IMR-90 (cell line): ENCODE results near the gene PRICKLE2. TPM values are rescaled to one million over a fixed set of nuclear protein-coding genes. Genes with fewer than 3 reads are reported as not detected.

ENCODE experiments used
- ATAC-seq: fragments of 200-7000 bp; cut with Tn5 transposase; 2 replicates; pipeline ENCODE4 v1.9.1; 2020; ENCODE audit warnings: low read depth, mild to moderate bottlenecking, moderate library complexity
- BruUV-seq: library from RNA; stranded (reverse); fragments of 400-500 nt; replicated peaks from 2 replicates; lab custom pipeline; 2021; lab: Mats Ljungman, UMichigan
- CTCF ChIA-PET: fragments of 300-600 bp; formaldehyde crosslinking; extraction: SDS; loops from one replicate; lab custom pipeline; 2021; ENCODE audit warnings: antibody characterized with exemption; lab: Yijun Ruan, JAX
- POLR2A ChIA-PET: fragments of 300-600 bp; sonication (Branson Sonifier 250); formaldehyde crosslinking; loops from one replicate; lab custom pipeline; 2022; ENCODE audit warnings: antibody characterized with exemption; ENCODE audit not compliant: unreplicated experiment; lab: Charles Lee
- DNase-seq: peaks from one replicate; pipeline ENCODE4 v3.0.0; 2013
- H2AFZ ChIP-seq: replicated peaks from 2 replicates; pipeline ENCODE3; 2013; ENCODE audit warnings: low read length, mild to moderate bottlenecking; ENCODE audit not compliant: poor library complexity
- H2AK5ac ChIP-seq: 2 replicates; pipeline ENCODE4 v1.6.1; 2013; ENCODE audit warnings: low read depth, low read length, inconsistent platforms
- H2AK9ac ChIP-seq: replicated peaks from 2 replicates; pipeline ENCODE3; 2013; ENCODE audit warnings: mild to moderate bottlenecking, low read depth, low read length, moderate library complexity; ENCODE audit not compliant: poor library complexity
- H2BK120ac ChIP-seq: 2 replicates; pipeline ENCODE4 v1.6.1; 2013; ENCODE audit warnings: low read depth, low read length, inconsistent platforms
- H2BK15ac ChIP-seq: 3 replicates; pipeline ENCODE4 v1.6.1; 2013; ENCODE audit warnings: low read depth, low read length, inconsistent platforms
- H2BK20ac ChIP-seq: 2 replicates; pipeline ENCODE4 v1.6.1; 2013; ENCODE audit warnings: low read depth, mild to moderate bottlenecking, inconsistent platforms, low read length, moderate library complexity
- H2BK5ac ChIP-seq: 2 replicates; pipeline ENCODE4 v1.6.1; 2013; ENCODE audit warnings: mild to moderate bottlenecking, low read depth, low read length, inconsistent platforms; ENCODE audit not compliant: poor library complexity, severe bottlenecking
- H3K14ac ChIP-seq: replicated peaks from 2 replicates; pipeline ENCODE4 v1.6.1; 2013; ENCODE audit warnings: low read depth, low read length, inconsistent platforms
- H3K18ac ChIP-seq: 2 replicates; pipeline ENCODE4 v1.6.1; 2013; ENCODE audit warnings: low read depth, low read length, control low read depth
- H3K23ac ChIP-seq: 2 replicates; pipeline ENCODE4 v1.6.1; 2013; ENCODE audit warnings: low read depth, low read length, inconsistent platforms
- H3K27ac ChIP-seq: 2 replicates; pipeline ENCODE4 v1.5.1; 2013; ENCODE audit warnings: mild to moderate bottlenecking, control low read depth, low read length; ENCODE audit not compliant: insufficient read depth
- H3K27me3 ChIP-seq: 2 replicates; pipeline ENCODE4 v1.6.1; 2013; ENCODE audit warnings: low read length; ENCODE audit not compliant: control insufficient read depth, insufficient read depth
- H3K36me3 ChIP-seq: 2 replicates; pipeline ENCODE4 v1.6.1; 2013; ENCODE audit warnings: low read length, mixed read lengths; ENCODE audit not compliant: control insufficient read depth, insufficient read depth
- H3K4ac ChIP-seq: 2 replicates; pipeline ENCODE4 v1.6.1; 2013; ENCODE audit warnings: low read depth, low read length, inconsistent platforms
- H3K4me1 ChIP-seq: 2 replicates; pipeline ENCODE4 v1.6.1; 2013; ENCODE audit warnings: low read length, mixed read lengths; ENCODE audit not compliant: control insufficient read depth, insufficient read depth
- H3K4me2 ChIP-seq: 2 replicates; pipeline ENCODE4 v1.6.1; 2013; ENCODE audit warnings: low read depth, mild to moderate bottlenecking, control low read depth, low read length, moderate library complexity
- H3K4me3 ChIP-seq: 2 replicates; pipeline ENCODE4 v1.5.1; 2013; ENCODE audit warnings: low read depth, mild to moderate bottlenecking, control low read depth, low read length, moderate library complexity; ENCODE audit not compliant: insufficient read depth
- H3K56ac ChIP-seq: 2 replicates; pipeline ENCODE4 v1.6.1; 2013; ENCODE audit warnings: low read length, inconsistent platforms; ENCODE audit not compliant: insufficient read depth; ENCODE audit errors: extremely low read depth
- H3K79me1 ChIP-seq, 2 experiments: 2 replicates each; pipeline ENCODE4 v1.6.1; 2013; ENCODE audit warnings: low read length in 2 of 2, inconsistent platforms in 1 of 2, low read depth in 1 of 2
- H3K9ac ChIP-seq: 2 replicates; pipeline ENCODE4 v1.6.1; 2013; ENCODE audit warnings: low read depth, low read length, control low read depth
- H3K9me1 ChIP-seq: 2 replicates; pipeline ENCODE4 v1.6.1; 2013; ENCODE audit warnings: low read length, inconsistent platforms; ENCODE audit not compliant: insufficient read depth
- H3K9me3 ChIP-seq: 2 replicates; pipeline ENCODE4 v1.6.1; 2013; ENCODE audit warnings: low read length; ENCODE audit not compliant: control insufficient read depth, insufficient read depth
- H4K20me1 ChIP-seq: 2 replicates; pipeline ENCODE4 v1.6.1; 2013; ENCODE audit warnings: low read length, inconsistent platforms; ENCODE audit not compliant: insufficient read depth
- H4K5ac ChIP-seq: 2 replicates; pipeline ENCODE4 v1.6.1; 2013; ENCODE audit warnings: mild to moderate bottlenecking, low read depth, low read length, control low read depth
- H4K8ac ChIP-seq, 2 experiments: 2 replicates each; pipeline ENCODE4 v1.6.1; 2013; ENCODE audit warnings: low read depth in 2 of 2, low read length in 2 of 2, control low read depth in 1 of 2, inconsistent platforms in 1 of 2
- H4K91ac ChIP-seq: 2 replicates; pipeline ENCODE4 v1.6.1; 2013; ENCODE audit warnings: low read depth, low read length, inconsistent platforms; ENCODE audit not compliant: insufficient read depth
- BHLHE40 ChIP-seq: fragments of 150-350 bp; IDR thresholded peaks from 2 replicates; pipeline ENCODE4 v1.6.1; 2016; ENCODE audit warnings: mild to moderate bottlenecking, low read depth, low read length
- CEBPB ChIP-seq: IDR thresholded peaks from 2 replicates; pipeline ENCODE4 v1.6.1; 2012; ENCODE audit warnings: low read depth, low read length, improper control_type of control experiment
- CHD1 ChIP-seq: IDR thresholded peaks from 2 replicates; pipeline ENCODE4 v1.6.1; 2012; ENCODE audit warnings: low read depth, low read length, improper control_type of control experiment
- CTCF ChIP-seq: conservative IDR thresholded peaks from 2 replicates; pipeline ENCODE4 v1.5.1; 2012; ENCODE audit warnings: mild to moderate bottlenecking, low read depth, low read length, improper control_type of control experiment
- ELK1 ChIP-seq: fragments of 150-350 bp; IDR thresholded peaks from 2 replicates; pipeline ENCODE4 v1.6.1; 2016; ENCODE audit warnings: low read depth, mild to moderate bottlenecking, low read length, moderate library complexity, borderline replicate concordance
- FOS ChIP-seq: fragments of 150-350 bp; IDR thresholded peaks from 2 replicates; pipeline ENCODE4 v1.6.1; 2016; ENCODE audit warnings: low read depth, low read length
- MAFK ChIP-seq: IDR thresholded peaks from 2 replicates; pipeline ENCODE4 v1.6.1; 2012; ENCODE audit warnings: low read depth, low read length, improper control_type of control experiment
- MAZ ChIP-seq: IDR thresholded peaks from 2 replicates; pipeline ENCODE4 v1.6.1; 2012; ENCODE audit warnings: low read depth, mild to moderate bottlenecking, low read length, improper control_type of control experiment, moderate library complexity, borderline replicate concordance
- MXI1 ChIP-seq: IDR thresholded peaks from 2 replicates; pipeline ENCODE4 v1.6.1; 2012; ENCODE audit warnings: low read depth, mild to moderate bottlenecking, low read length, moderate library complexity, borderline replicate concordance
- NFE2L2 ChIP-seq: fragments of 150-350 bp; IDR thresholded peaks from 2 replicates; pipeline ENCODE4 v1.6.1; 2016; ENCODE audit warnings: low read depth, mild to moderate bottlenecking, low read length
- POLR2A ChIP-seq: IDR thresholded peaks from 2 replicates; pipeline ENCODE4 v1.6.1; 2012; ENCODE audit warnings: mild to moderate bottlenecking, low read depth, low read length
- RAD21 ChIP-seq: IDR thresholded peaks from 2 replicates; pipeline ENCODE4 v1.6.1; 2012; ENCODE audit warnings: low read length, improper control_type of control experiment
- RCOR1 ChIP-seq: IDR thresholded peaks from 2 replicates; pipeline ENCODE4 v1.6.1; 2012; ENCODE audit warnings: mild to moderate bottlenecking, low read length, improper control_type of control experiment; ENCODE audit not compliant: insufficient replicate concordance
- RFX5 ChIP-seq: IDR thresholded peaks from 2 replicates; pipeline ENCODE4 v1.8.0; 2012; ENCODE audit warnings: low read depth, mild to moderate bottlenecking, low read length, moderate library complexity
- SMC3 ChIP-seq: fragments of 150-350 bp; IDR thresholded peaks from 2 replicates; pipeline ENCODE4 v1.6.1; 2016; ENCODE audit warnings: low read depth, mild to moderate bottlenecking, antibody characterized with exemption, low read length, moderate library complexity
- USF2 ChIP-seq: fragments of 150-350 bp; IDR thresholded peaks from 2 replicates; pipeline ENCODE4 v1.6.1; 2017; ENCODE audit warnings: mild to moderate bottlenecking, antibody characterized with exemption, low read length, low read depth
- WGBS, 2 experiments: methylation state at CpG; one replicate each; pipeline versions ENCODE4 v1.1.5 to v1.1.7; 2013; ENCODE audit warnings: missing lambda C conversion rate in 2 of 2; ENCODE audit not compliant: insufficient read length in 1 of 2; ENCODE audit errors: extremely low coverage in 2 of 2; 5-methylcytosine and 5-hydroxymethylcytosine counted together
- dilution Hi-C: fragments of 300-500 bp; cut with HindIII; formaldehyde crosslinking; loops from one replicate; pipeline ENCODE4 v1.14.3; 2018; ENCODE audit warnings: low sequenced_read_pairs; ENCODE audit not compliant: unreplicated experiment
- in situ Hi-C: fragments of 300-500 bp; cut with MboI; formaldehyde crosslinking; loops from 3 replicates; pipeline ENCODE4 v1.14.3; 2019; ENCODE audit warnings: low sequenced_read_pairs, inconsistent platforms, mixed read lengths
- intact Hi-C: fragments of 100-400 bp; cut with micrococcal nuclease; formaldehyde crosslinking; loops from 2 replicates; pipeline ENCODE4 v1.10.0; 2022
- polyA plus RNA-seq, 3 experiments: library from polyadenylated mRNA; depleted of rRNA; stranded (reverse); fragments of >200 nt; gene quantifications; 2 replicates each; pipeline ENCODE4 v1.2.3, GENCODE V29; 2012; ENCODE audit warnings: low replicate concordance in 1 of 3
- total RNA-seq: library from RNA; depleted of rRNA; stranded (reverse); fragments of >200 nt; gene quantifications from 2 replicates; pipeline ENCODE4 v1.2.3, GENCODE V29; 2012

PRICKLE2 gene
- total and polyA plus RNA-seq, 2 of the 4 experiments (the other 2 are of a cell fraction) = 4.1 to 14.2 TPM

GRCh38 chr3:64232821-64233220 is 7.6 kb upstream of the PRICKLE2 start:
- Histone ChIP-seq H3K4me1 (no peaks in the 10 kb centered on the region; the same call in 1 of the 2 replicates), H3K9me3 (peaks cover 7% of the 10 kb centered on the region; the same call in 1 of the 2 replicates), H4K91ac (no peak overlapping the region), H3K14ac (no peak overlapping the region), H4K8ac (no peak overlapping the region), H3K4me2 (no peak overlapping the region), H3K56ac (no peak overlapping the region), H3K36me3 (peaks cover 13% of the 10 kb centered on the region), H2AK9ac (no peak overlapping the region), H3K4me3 (no peak overlapping the region), H4K20me1 (peaks cover 4% of the 10 kb centered on the region; the same call in 1 of the 2 replicates), H2BK120ac (no peak overlapping the region), H3K23ac (no peak overlapping the region), H3K27me3 (no peaks in the 10 kb centered on the region), H3K18ac (no peak overlapping the region), H3K4ac (no peak overlapping the region), H3K27ac (no peak overlapping the region), H2BK15ac (no peak overlapping the region), H3K9me1 (peaks cover 14% of the 10 kb centered on the region), H2AFZ (no peak overlapping the region), H2BK20ac (no peak overlapping the region), H3K9ac (no peak overlapping the region), H3K79me1 (peaks cover 53 to 66% of the 10 kb centered on the region in 2 experiments), H2BK5ac (no peak overlapping the region), H4K5ac (no peak overlapping the region), H2AK5ac (no peak overlapping the region)
- dilution Hi-C loops = no loop called here
- in situ Hi-C loops = no loop called here
- TF ChIP-seq ELK1 = no peak
- no peak for TF ChIP-seq RCOR1
- no peak for TF ChIP-seq FOS
- no peak for TF ChIP-seq RAD21
- TF ChIP-seq CEBPB = no peak
- TF ChIP-seq MAFK = no peak
- no peak for TF ChIP-seq NFE2L2
- no peak for TF ChIP-seq MAZ
- no peak for TF ChIP-seq CHD1
- no peak for TF ChIP-seq SMC3
- no peak for TF ChIP-seq RFX5
- TF ChIP-seq CTCF = no peak
- no peak for TF ChIP-seq BHLHE40
- no peak for TF ChIP-seq MXI1
- TF ChIP-seq USF2 = no peak
- no peak for TF ChIP-seq POLR2A
- POLR2A ChIA-PET = interaction anchor here (0.6 kb wide), 1 partner anchor 206 kb away, joined by 3 read pairs; no protein-coding TSS in a partner anchor
- BruUV-seq = no TSS peak
- CTCF ChIA-PET = no interaction called here
- intact Hi-C loops = loop anchor here (5.0 kb wide), 1 partner anchor 34 kb away; no protein-coding TSS in a partner anchor
- ATAC-seq (no peak), DNase-seq (no peak)
- WGBS, 2 experiments = 83% methylated on average over 3 of the region's 4 CpGs; no CpG with 5 or more reads in 1 of the 2 experiments
